ENCODE measurements around the gene MPPED1.

Gene MPPED1

DNA sequence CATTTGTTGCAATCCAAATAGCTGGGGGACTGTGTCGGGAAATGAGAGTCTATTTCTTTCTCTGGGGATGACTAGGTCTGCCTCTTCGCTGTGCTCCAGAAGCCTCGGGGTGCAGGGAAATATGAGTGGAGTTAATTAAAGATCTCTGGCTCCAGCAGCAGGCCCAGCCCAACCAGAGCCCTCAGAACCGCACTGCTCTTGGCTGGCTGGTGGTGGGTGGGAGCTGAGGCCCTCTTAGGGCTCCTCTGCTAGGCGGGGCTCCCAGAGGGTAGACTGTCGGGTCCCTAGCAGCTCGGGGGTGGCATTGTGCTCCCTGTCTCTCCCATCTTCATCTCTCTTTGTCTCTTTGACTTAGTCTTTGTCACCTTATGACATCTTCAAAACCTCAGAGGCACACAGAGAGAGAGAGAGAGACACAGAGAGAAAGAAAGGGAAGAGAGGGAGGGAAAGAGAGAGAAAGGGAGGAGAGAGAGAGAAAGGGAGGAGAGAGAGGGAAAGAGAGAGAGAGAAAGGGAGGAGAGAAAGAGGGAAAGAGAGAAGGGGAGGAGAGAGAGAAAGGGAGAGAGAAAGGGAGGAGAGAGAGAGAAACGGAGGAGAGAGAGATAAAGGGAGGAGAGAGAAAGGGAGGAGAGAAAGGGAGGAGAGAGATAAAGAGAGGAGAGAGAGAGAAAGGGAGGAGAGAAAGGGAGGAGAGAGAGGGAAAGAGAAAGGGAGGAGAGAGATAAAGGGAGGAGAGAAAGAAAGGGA lies 20.2 kb downstream of the MPPED1 start:
- ATAC-seq, result no peak

DNA sequence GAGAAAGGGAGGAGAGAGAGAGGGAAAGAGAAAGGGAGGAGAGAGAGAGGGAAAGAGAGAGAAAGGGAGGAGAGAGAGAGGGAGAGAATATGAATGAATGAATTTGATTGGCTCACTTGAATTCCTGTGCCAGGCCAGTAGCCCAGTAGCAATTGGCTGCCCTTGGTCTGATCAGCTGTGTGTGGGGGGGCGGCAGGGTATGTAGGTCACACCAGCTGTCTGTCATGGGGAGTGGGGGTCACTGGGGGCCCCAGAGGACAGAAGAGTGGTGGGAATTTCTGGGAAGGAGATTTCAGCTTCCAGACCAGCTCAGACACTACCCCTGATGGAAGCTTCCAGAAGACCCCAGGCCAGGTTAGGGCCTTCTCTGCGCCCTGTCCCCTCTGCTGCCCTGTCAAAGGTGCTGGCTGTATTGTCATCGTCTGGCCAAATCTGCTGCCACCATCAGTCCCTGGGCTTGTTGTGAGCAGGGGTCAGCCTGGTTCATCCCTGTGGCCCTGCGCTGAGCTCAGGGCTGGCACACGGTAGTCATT lies 21.1 kb downstream of the MPPED1 start:
- no peak for ATAC-seq

DNA sequence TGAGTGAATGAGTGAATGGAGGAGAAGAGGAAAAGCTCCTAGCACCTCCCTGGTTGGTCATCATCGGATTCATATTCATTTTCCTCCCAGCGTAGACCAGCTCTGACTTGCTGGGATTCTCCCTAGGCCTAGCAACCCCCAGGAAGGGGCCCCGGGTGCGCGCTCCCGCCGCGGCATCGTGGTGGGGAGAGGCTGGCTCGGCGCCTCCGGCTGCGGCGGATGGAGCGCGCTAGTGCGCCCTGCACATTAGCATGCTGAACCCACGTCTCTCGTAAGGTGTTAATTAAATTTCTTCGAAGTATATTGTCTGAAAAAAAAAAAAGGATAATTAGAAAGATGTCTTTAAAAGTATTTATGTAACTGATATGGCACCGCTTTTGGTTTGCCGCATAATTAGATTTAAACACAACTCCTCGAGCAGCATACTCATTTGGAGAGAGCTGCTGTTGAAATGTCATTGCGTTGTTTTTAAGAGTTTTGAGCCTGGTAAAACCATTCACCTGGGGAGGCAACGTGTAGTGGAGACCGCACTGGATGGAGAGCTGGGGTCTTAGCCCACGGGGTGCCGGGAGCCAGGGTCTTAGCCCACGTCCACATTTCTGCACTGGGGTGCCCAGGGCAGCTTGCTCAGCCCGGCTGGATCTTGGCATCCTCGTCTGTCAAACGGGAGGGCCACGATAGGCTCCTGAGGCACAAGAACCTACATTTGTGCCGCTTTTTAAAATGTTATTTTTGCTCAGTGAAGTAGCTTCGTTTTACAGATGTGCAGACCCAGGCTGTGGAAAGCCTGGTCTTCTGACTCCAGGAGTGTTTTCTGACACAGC lies 21.8 kb downstream of the MPPED1 start:
- ATAC-seq, result no peak

DNA sequence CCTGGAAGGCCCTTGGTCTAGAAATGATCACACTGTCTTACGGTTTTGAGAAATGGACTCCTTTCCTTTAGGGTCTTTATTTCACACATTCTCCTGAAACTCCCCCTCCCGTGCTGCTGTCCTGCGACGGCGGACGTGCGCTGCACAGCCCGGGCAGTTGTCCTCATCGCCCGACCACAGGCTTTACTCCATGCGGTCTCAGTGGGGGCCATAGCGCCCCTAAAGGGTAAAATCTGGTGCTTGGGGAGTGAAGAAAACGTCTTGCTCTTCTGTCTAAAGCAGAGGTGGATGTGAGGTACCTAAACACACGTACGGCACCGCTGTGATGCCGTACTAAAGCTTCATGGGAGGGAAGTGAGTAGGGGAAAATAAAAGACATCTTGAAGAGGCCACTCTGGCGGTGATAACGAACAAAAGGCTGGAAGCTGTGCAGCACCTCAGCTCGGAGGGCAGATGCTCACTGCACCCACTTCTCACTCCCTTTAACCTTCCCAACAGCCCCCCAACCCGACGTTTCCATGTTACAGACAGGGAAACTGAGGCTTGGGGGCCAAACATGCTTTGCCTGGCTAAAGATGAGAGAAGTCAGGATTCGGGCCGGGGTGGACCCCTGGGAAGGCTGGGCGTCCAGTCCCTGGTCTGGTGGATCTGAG lies 22.6 kb downstream of the MPPED1 start:
- no peak for ATAC-seq

DNA sequence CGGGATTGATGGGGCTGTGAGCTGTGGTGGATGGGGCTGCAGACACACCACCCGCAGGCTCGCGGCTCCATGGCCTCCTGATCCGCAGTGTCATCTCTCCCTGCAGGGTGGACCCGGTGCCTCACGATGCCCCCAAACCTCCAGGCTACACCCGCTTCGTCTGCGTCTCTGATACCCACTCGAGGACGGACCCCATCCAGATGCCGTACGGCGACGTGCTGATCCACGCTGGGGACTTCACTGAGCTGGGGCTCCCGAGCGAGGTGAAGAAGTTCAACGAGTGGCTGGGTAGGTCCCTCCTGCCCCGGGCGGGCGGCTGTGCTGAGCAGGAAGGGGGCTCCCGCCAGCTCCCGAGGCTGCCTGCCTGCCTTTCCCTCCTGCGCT lies 23.1 kb downstream of the MPPED1 start:
- no peak for ATAC-seq

DNA sequence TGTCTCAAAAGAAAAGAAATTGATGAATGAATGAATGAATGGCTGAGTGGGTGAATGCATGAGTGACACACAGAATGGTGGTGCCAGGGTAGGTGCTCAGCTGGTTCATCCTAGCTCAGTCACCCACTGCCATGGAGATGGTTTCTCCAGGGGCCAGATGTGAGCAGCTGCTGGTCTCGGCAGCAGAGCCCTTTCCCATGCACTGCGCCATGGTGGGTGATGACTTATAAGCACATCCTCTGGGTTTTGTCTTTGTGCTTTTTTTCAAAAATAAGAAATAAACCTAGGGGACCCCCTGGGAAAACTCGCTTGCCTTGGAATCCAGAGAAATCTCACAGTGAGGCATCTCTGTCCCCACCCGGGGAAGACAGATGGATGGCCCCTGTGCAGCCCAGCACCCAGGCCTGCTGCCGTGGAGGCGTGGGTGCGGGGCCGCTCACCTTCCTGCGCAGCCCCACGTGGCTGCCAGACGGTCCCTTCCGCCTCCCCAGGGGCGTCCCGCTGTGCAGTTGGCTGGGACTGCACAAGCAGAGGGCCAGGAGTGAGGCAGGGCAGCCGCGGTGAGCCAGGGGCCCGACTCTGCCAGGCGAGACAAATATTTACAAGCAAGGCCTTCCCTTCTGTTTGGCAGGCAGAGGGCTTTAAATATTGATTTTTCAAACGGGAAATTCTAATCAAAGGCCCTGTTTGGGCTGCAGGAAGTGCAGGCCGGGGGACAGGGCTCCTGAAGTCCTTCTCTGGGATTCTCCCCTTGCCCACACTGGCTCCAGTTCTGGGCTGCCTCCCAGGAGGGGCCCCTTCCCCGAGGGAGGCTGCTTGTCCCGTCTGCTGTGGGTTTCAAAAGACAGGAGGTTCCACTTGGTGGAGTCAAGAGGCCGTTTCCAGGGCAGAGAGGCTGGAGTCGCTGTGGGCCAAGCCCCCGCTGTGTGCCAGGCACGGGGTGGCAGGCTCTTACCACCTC lies 24.3 kb downstream of the MPPED1 start:
- no peak for ATAC-seq

DNA sequence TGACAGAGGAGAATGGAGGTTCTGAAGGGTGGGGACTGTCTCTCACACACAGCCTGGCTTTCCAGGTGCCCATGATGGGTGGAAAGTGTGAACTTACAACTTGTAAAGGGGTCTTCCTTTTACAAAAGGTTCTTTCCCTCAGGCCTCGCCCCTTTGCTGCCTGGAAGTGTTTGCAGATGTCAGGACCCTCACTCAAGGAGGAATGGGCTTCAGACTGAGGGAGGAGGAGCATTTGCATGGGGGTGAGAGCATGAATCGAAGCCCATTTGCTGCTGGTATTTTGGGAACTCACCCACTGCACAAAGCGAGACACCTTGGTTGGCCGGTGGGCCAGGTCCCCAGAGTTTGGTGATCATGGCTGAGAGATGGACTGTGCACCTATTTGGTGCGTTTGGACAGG lies 25.1 kb downstream of the MPPED1 start:
- ATAC-seq, result no peak

DNA sequence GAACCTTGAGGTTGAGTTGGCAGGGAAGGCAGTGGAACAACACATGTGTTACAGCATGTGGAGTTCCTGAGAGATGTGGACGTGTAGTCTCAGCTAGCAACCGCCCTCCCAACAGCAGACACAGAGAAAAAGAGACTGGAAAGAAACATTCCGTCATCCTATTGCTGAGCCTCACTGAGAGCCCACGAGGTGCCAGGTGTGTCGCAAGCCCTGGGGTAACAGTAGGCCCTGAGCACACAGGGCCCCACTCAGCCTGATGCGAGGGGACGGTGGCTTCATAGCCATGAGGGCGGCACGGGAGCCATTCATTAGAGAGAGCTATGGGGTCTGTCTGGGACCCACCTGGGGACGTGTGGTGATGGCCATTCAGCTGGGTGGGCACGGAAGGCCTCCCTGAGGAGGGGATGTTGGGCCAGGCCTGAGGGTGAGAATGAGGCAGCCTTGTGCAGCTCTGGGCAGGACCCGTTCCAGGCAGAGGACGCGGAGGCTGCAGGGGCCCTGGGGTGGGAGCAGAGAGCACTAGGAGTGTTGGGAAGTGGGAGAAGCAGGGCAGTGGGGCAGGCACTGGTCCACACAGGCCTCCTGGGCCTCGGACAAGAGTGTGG lies 26.2 kb downstream of the MPPED1 start:
- ATAC-seq, result no peak

DNA sequence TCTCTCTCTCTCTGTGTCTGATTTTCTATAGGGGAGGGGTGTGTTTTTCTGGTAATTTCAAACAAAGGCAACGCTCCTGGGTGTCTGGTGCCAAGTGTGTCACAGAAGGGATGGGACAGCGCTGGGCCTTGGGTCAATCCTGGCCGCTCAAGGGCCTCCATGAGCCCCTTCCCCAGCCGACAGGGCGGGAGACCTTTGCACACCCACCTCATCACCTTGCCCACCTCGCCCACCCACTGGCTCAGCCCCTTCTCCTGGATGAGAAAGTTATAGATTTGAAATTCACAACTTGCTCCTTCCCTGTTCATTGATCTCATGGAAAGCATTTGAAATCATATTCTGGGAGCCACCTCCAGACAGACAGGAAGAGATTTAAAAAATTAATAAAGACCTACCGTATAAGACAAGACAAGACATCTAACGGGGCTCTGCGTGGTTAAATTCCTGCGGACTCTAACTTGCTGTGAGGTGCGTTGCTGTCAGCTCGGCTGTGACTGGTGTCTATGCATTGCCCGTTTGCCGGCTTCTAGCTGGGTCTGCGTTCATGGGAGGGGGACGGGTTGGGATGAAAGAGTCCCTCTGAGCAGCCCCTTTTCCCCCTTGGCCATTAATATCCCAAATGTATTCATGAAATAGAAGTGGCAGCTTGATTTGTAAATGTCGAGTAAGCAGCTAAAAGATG lies 27.0 kb downstream of the MPPED1 start:
- ATAC-seq, result no peak

DNA sequence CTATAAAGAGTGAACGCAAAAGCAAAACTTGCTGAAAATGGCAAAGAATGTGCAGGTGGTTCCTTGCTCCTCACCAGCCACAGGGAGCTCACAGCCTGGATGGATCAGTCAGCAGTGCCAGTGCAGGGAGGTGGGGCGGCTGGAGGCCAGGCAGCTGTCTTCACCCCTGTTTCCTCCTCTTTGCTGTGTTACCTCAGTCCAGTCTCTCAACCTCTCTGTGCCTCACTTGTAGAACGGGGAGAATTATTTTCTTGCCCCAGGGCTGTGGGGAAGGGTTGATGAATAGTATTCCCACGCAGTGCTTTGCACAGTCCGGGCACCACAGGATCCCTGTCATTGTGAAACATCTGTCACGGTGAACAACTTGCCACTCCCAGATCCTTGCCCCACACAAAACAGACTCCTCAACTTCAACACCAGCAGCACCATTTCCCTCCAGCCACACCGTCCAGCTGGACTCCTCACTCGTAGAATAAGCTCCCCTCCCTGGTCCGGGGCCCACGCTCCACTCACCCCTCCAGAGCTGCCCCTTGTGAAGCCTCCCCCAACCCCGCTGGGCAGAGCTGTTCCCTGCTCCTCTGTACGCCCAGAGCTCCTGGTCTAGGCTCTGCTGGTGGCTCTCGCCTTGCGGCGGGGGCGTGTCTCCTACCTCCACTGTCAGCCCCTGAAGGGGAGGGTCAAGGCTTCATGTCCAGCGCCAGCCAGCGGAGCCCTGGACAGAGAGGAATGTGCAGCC lies 27.7 kb downstream of the MPPED1 start:
- ATAC-seq, result no peak

DNA sequence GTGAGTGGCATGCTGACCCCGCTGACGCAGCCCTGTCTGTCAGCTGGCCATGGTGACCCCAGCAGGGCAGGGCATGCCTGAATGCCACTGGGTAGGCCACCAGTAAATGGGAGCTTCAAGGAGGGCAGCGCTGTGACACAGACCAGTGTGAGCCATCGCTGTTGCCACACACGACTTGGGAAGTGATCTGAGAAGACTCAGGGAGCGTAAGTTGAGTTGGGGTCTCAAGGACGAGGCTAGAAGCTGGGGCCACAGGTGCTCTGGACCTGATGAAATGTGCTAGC lies 28.2 kb downstream of the MPPED1 start:
- ATAC-seq, result no peak

DNA sequence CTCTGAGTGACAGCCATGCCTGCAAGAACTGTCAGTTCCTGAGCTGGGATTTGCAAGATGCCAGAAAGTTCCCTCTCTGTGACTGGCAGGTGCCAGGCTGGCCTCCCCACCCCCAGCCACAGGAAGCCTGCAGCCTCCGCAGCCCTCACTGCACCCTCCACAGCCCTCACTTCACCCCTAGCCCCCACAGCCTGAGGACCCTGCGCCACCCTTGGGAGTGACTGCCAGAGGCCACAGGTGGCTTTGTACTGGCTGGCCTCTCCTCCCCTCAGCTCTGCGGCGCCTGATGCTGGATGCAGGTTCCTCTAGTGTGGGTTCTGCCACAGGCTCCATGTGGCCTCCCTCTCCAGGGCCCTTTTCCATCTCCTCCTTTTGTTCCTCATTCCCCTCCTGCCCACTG lies 28.7 kb downstream of the MPPED1 start:
- ATAC-seq, result no peak

DNA sequence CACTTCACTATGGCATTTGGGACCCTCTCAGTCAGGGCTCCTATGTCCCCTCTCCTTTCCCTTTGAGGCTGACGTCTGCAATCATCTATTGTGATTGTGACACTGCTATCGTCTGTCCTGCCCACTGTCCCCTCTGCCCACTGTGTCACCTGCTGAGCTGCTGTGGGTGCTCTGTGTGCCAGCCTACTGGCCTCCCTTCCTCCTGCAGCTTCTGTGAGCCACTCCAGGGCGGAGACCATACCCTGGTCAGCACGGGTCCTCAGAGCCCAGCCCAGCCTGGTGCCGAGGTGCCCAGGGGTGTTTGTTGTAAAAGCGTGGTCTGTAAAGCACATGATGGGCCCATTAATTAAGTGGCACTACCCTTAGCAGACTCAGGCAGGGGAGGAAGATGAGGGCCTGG lies 29.4 kb downstream of the MPPED1 start:
- ATAC-seq, result no peak

DNA sequence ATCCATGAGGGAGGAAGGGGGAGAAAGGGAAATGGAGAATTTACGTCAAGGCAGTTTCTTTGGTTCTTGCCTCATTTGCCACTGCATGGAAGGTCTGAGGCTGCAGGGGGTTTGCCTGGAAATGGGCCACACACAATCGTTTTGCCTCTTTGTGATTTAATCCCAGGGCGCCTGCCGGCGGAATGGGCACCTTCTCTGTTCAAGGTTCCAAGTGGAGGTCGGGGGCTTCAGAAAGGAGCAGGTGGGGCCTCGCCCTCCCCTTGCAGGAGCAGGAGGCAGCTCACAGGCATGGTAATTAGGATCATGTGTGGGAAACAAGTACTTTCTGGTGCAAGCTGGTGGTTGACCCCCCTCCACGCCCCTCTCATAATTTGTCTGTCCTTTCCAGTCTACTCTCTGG lies 29.9 kb downstream of the MPPED1 start:
- ATAC-seq, result no peak

DNA sequence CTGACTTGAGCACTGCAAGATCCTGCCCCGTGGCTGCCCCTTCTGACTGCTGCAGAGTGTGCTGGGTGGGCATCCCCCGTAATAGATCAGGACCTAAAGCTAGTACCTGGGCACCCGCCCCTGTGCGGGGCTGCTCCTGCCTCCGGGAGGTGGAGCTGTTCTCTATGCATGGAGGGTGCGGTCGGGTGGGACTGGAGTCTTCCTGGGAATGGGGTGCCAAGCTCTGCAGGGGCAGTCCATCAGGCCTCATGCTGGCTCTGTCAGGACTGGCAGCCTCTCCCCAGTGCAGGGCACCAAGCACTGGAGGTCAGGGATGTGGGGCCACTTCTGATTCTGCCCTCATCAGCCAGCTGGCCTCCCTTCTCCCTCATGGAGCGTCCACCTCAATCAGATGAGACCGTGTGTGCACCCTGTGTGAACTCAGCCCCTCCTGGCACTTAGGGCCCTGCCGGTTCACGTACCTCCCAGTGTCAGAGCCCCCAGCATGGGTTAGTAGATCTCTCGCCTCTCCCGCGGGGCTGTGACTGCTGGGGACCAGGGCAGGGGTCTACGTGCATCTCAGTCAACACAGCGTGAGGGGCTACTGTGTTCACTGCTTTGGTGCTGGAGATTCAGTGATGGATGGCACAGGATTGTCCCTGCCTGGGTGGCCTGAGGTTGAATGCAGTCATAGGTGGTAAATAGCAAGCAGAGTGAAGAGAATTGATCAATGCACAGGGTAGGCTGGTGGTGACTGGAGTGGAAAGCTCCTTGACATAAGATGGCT lies 30.8 kb downstream of the MPPED1 start:
- no peak for ATAC-seq

DNA sequence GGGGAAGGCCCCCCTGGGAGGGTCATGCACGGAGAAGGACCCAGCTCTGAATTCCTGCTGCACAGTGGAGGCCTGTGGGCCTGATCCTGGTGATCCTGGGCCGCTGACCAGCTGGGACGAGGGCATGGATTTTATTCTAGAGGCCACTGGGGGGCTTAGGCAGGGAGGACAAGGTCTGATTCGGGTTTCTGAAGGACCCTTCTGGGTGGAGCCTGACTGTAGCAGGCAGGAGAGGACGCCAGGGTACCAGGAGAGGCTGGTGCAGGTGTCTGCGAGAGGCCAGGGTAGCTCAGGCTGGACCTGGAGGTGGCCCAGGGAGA lies 31.3 kb downstream of the MPPED1 start:
- no peak for ATAC-seq

DNA sequence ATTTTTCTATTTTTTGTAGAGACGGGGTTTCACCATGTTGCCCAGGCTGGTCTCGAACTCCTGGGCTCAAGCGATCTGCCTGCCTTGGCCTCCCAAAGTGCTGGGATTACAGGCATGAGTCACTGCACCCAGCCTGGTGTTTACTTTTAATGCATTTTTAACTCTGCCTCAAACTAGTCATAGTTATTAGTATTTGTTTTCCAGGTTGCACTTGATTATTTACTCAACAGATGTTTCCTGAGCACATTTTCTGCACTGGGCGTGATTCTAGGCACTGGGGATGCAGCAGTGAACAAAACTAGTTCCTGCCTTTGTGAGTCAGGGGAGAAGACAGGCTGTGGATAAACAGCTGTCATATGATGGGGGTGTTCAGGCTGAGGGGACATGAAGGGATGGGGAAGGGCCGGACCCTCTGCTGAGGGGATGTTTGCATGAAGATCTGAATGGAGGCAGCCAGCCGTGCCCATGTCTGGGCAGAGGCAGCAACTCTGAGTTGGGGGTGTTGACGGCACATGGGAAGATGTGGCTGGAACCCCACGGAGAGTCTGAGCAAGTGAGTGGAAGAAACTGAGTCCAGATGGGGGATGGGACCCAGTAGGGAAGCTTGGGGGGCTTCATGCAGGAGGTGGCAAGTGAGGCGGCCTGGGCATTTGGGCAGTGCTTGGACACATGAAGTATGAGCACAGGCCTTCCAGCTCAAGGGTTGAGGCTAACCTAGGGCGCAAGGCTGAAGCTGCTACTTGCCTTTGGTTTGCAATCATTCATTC lies 34.4 kb downstream of the MPPED1 start:
- no peak for ATAC-seq

DNA sequence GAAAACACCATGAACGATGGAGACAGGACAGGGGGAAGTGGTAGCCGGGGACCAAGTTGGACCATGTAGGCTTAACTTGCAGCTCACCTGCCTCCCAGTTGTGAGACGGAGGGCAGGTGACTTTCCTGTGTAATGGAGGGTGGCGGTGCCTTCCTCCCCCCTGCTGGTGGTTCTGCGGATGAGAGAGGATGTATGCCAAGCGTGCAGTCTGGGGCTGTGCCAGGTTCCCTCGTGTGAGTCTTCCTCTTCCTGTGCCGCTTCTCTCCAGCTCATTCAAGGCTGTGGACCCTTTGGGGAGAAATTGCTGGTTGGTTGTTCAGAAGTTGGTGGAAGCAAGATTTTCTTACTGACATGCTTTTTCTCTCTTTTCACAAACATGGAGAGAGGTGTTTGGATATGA lies 35.1 kb downstream of the MPPED1 start:
- ATAC-seq, result no peak

DNA sequence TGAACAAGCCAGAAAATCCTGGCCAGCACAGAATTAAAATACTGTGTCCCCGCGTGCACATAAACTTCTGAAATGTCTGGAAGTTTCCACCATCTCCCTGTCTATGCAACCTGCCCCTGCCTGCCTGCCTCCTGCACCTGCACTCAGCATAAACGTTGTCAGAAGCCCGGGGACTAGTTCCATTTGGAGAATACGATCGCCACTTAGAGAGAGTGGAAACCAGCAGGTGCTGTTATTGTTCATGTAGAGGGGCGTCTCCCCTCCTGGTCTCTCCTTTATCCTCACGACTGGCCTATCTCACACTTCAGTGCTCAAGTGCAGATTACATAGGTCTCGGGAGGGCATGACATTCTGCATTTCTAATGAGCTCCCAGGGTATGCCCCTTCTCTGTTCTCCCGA lies 35.6 kb downstream of the MPPED1 start:
- no peak for ATAC-seq

Data from activated CD4-positive, CD25-positive, alpha-beta regulatory T cell treated with anti-CD3 and anti-CD28 coated beads, Interleukin-2, amount 50 U/mL, for 24 hours (primary cell).